Mucosa of rectum (tissue), 2 donors: ENCODE results near the gene PES1.
"Not testable (repeated sequence)": the region's sequence is repeated elsewhere in the genome, so short reads cannot be mapped to it uniquely, and the experiment has no call there.

Source experiments
- H3K27ac ChIP-seq, 2 donors: one replicate each; pipeline ENCODE4 v1.7.0; 2013; ENCODE audit warnings: inconsistent platforms in 2 of 2, low read depth in 2 of 2, low read length in 2 of 2
- H3K27me3 ChIP-seq, 2 donors: one replicate each; pipeline ENCODE4 v1.7.0; 2013; ENCODE audit warnings: low read length in 2 of 2; ENCODE audit not compliant: control insufficient read depth in 2 of 2, insufficient read depth in 2 of 2
- H3K36me3 ChIP-seq, 2 donors: one replicate each; pipeline ENCODE4 v1.7.0; 2013; ENCODE audit warnings: low read length in 2 of 2; ENCODE audit not compliant: control insufficient read depth in 2 of 2, insufficient read depth in 2 of 2
- H3K4me1 ChIP-seq, 2 donors: one replicate each; pipeline ENCODE4 v1.7.0; 2013; ENCODE audit warnings: low read length in 2 of 2, mild to moderate bottlenecking in 1 of 2; ENCODE audit not compliant: control insufficient read depth in 2 of 2, insufficient read depth in 2 of 2
- H3K4me3 ChIP-seq, 2 donors: one replicate each; pipeline ENCODE4 v1.7.0; 2013; ENCODE audit warnings: low read length in 2 of 2
- H3K9ac ChIP-seq, 2 donors: one replicate each; pipeline ENCODE4 v1.7.0; 2013; ENCODE audit warnings: low read length in 2 of 2, low read depth in 1 of 2, mild to moderate bottlenecking in 1 of 2
- H3K9me3 ChIP-seq, 2 donors: one replicate each; pipeline ENCODE4 v1.7.0; 2013; ENCODE audit warnings: low read length in 2 of 2; ENCODE audit not compliant: control insufficient read depth in 2 of 2
- donor health status: healthy.
- donor health status: Normal muscosa, but diverticular disease.

The PES1 gene

DNA sequence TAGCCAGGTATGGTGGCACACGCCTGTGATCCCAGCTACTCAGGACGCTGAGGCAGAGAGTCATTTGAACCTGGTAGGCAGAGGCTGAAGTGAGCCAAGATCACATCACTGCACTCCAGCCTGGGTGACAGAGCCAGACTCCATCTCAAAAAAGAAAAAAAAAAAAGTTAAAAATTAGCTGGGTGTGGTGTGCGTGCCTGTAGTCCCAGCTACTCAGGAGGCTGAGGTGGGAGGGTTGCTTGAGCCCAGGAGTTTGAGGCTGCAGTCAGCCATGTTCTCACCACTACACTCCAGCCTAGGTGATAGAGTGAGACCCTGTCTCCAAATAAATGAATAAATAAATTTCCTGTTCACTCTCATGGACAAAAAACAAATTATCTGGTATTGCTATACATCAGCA lies 50.2 kb downstream of the PES1 start:
- H3K27ac ChIP-seq, H3K36me3 ChIP-seq, H3K4me3 ChIP-seq, H3K4me1 ChIP-seq, H3K9me3 ChIP-seq, H3K9ac ChIP-seq: not testable (repeated sequence)
- H3K27me3 ChIP-seq = peaks cover 12 to 20% of the 10 kb centered on the region in 2 donors

DNA sequence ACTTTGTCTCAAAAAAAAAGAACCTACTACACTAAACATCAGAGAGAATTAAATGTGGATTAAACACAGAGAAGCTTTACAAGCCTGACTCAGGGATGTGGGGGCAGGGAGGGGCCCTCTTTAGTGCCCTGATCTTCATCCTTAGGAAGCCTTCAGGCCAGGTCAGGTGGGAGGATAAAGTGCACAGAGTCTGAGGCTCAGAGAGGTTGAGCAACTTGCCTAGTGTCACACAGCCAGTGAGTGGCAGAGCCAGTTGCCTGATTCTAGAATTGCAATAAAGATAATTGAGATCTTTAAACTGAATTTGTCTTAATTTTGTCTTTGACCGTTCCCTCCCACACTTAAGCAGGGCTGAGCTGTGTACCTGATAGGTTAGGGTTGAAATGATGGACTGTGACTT lies 52.3 kb downstream of the PES1 start:
- H3K27ac ChIP-seq = no peak overlapping the region
- H3K27me3 ChIP-seq = peaks cover 12 to 20% of the 10 kb centered on the region in 2 donors
- no peak overlapping the region for H3K9ac ChIP-seq
- no peak overlapping the region for H3K4me3 ChIP-seq
- H3K36me3 ChIP-seq = no peaks in the 10 kb centered on the region
- H3K9me3 ChIP-seq = no peaks in the 10 kb centered on the region
- peaks cover 0 to 2% of the 10 kb centered on the region in 2 donors for H3K4me1 ChIP-seq

DNA sequence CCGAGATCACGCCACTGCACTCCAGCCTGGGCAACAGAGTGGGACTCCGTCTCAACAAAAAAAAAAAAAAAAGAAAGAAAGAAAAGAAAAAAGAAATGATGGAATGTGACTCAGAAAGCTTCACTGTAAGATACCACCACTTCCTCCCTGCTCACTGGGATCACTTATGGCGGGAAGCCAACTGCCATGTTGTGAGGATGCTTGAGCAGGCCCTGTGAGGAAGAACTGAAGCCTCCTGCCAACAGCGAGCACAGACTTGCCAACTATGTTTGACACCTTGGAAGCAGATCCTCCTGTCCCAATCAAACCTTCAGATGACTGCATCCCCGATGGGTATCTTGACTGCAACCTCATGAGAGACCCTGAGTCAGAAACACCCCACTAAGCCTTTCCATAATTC lies 53.4 kb downstream of the PES1 start:
- H3K4me3 ChIP-seq = no peak overlapping the region
- H3K9ac ChIP-seq = no peak overlapping the region
- peaks cover 11 to 15% of the 10 kb centered on the region in 2 donors for H3K27me3 ChIP-seq
- H3K4me1 ChIP-seq = peaks cover 0 to 2% of the 10 kb centered on the region in 2 donors
- no peaks in the 10 kb centered on the region for H3K9me3 ChIP-seq
- no peaks in the 10 kb centered on the region for H3K36me3 ChIP-seq
- no peak overlapping the region for H3K27ac ChIP-seq

DNA sequence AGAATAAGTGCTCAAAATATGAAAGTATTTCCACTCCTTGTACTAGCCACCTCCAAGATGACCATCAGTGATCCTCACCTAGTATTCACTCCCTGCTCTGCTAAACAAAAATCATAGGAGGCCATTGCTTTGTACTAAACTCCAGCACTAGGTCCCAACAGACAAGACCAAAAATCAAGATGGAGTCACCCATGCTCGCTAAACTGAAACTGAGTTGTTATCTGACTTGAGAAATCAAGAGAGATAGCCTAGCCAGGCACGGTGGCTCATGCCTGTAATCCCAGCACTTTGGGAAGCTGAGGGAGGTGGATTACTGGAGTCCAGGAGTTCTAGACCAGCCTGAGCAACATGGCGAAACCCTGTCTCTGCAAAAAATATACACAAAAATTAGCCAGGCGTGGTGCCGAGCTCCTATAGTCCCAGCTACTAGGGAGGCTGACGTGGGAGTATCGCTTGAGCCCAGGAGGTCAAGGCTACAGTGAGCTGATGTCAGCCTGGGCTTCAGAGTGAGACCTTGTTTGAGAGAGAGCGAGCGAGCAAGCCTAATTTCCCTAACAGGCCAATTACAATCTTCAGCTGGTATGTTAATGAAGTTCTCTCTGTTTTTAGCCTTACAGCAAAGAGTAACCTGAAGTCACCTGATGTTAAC lies 54.5 kb downstream of the PES1 start:
- Histone ChIP-seq H3K9ac (no peak overlapping the region), H3K9me3 (no peaks in the 10 kb centered on the region), H3K4me1 (peaks cover 0 to 2% of the 10 kb centered on the region in 2 donors), H3K36me3 (no peaks in the 10 kb centered on the region), H3K4me3 (no peak overlapping the region), H3K27me3 (peaks cover 3 to 7% of the 10 kb centered on the region in 2 donors), H3K27ac (no peak overlapping the region)

DNA sequence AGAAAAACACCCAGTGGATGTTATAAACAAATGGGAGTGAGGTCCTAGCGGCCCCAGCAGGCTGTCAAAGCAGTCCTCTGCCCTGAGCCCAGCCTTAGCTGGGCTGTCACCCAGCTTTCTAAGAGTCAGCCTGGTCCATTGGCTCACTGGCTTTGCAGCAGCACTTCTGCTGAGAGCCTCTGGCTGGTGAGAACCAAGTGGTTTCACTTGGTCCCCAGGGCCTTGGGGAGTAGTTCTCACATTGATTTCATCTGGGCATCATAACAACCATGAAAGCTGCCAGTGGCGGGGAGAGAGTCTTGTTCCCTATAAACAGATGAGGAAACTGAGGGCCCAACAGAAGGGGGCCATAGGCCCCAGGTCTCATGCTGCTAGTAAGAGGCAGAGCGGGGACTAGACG lies 56.5 kb downstream of the PES1 start:
- Histone ChIP-seq H3K27ac (no peak overlapping the region), H3K9me3 (no peaks in the 10 kb centered on the region), H3K4me1 (no peaks in the 10 kb centered on the region), H3K36me3 (no peaks in the 10 kb centered on the region), H3K4me3 (no peak overlapping the region), H3K27me3 (no peaks in the 10 kb centered on the region), H3K9ac (no peak overlapping the region)

DNA sequence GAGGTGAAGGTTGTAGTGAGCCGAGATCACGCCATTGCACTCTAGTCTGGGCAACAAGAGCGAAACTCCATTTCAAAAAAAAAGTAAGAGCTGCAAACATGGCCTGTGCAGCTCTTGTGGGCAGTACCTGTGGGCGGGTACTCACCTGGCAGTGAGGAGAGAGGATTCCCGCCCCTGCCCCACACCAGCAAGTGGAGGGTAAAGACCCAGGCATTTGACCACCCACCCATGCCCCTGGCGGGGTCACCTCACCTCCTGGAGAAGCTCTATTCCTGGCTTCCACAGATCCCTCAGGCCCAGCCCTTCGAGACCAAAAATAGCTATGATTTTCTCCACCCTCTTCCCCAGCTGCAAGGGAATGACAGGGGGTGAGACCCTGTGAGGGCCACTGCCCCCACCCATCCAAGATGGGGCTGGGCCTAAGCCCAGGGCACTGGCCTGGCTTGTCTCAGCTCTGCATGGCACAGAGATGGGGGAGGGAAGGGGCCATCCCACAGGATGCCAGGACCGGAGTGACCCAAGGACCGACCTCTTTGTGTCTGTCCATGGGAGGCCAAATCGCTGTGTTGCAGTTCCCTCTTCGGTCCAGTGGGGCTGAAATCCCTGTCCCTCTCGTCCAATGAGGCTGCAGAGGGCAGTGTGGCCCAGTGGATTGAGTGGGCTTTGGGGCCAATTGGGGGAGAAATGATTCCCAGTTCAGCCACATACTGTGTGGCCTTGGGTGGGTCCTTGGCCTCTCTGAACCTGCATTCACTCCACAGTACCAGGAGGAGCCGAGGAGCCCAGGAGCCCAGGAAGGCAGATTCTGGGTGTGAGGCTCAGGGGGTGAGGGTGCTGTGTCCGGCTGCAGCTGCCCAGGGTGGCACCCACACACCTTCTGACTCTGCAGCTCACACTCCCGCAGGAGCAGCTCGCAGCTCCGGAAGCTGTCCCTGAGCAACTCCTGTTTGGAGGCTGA lies 59.8 kb downstream of the PES1 start:
- no peaks in the 10 kb centered on the region for H3K27me3 ChIP-seq
- no peaks in the 10 kb centered on the region for H3K36me3 ChIP-seq
- H3K27ac ChIP-seq = no peak overlapping the region
- H3K9ac ChIP-seq = no peak overlapping the region
- H3K9me3 ChIP-seq = no peaks in the 10 kb centered on the region
- H3K4me3 ChIP-seq = no peak overlapping the region
- H3K4me1 ChIP-seq = no peaks in the 10 kb centered on the region

DNA sequence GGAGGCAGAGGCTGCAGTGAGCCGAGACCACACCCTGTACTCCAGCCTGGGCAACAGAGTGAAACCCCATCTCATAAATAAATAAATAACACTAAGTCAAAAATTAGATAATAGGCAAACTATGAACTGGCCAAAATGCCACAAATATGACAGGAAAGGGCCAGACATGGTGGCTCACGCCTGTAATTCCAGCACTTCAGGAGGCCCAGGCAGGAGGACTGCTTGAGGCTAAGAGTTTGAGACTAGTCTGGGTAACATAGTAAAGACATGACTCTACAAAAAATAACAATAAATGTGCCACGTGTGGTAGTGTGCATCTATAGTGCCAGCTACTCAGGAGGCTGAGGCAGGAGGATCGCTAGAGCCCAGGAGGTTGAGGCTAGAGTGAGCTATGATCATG lies 65.1 kb downstream of the PES1 start:
- Histone ChIP-seq H3K9me3 (no peaks in the 10 kb centered on the region), H3K4me1 (no peaks in the 10 kb centered on the region), H3K27me3 (no peaks in the 10 kb centered on the region), H3K36me3 (no peaks in the 10 kb centered on the region), H3K27ac (no peak overlapping the region), H3K4me3 (no peak overlapping the region), H3K9ac (no peak overlapping the region)
